Femur (tissue), 1 donor: ENCODE data around the gene EOLA1.
"Not testable (repeated sequence)": the region's sequence is repeated elsewhere in the genome, so short reads cannot be mapped to it uniquely, and the experiment has no call there.

Experiments
- DNase-seq: peaks from one replicate; pipeline ENCODE4 v3.0.0-alpha.2; 2017

Gene EOLA1

DNA sequence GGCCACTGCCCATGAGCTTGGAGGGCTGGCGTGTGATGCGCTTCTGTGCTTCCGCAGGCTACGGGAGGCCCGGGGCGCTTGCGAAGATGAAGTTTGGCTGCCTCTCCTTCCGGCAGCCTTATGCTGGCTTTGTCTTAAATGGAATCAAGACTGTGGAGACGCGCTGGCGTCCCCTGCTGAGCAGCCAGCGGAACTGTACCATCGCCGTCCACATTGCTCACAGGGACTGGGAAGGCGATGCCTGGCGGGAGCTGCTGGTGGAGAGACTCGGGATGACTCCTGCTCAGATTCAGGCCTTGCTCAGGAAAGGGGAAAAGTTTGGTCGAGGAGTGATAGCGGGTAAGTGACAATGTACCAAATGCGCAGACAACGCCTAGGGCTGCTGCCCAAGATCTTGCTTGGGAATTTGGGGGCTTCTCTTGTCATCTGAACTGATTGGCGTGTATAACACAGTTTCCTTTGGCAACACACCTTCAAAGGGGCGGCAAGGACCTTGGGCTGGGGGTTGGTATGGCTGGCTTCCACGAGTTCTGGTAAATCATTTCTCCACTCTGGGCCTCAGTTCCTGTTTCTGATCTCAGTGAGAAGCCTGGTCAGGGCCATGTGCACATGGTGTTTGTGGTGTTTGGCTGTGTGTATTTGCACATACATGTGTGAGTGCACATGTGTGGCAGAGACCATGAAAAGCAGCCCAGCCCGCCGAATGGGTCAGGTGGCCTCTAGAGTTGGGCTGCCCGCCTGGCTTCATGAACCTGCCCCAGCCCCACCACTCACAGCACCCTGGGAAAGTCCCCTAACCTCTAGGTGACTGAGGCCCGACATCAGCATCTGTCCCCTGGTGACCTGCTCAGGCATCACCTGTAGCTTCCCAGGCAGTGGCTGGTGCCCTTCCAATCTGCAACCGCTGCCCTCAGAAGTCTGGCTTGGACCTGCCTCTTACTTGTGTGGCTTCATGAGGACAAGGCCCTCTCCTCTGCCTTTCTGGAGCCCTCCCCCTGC is 5.0 kb downstream of the EOLA1 start:
- DNase-seq = not testable (repeated sequence)

DNA sequence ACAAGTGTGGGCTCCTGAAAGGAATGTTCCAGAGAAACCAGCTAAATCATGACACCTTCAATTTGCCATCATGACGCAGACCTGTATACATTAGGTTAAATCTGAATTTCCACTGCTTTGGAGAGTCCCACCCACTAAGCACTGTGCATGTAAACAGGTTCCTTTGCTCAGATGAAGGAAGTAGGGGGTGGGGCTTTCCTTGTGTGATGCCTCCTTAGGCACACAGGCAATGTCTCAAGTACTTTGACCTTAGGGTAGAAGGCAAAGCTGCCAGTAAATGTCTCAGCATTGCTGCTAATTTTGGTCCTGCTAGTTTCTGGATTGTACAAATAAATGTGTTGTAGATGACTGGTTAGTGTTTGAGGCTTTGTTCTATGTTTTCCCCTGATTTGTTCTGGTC is 6.2 kb downstream of the EOLA1 start:
- DNase-seq = not testable (repeated sequence)

DNA sequence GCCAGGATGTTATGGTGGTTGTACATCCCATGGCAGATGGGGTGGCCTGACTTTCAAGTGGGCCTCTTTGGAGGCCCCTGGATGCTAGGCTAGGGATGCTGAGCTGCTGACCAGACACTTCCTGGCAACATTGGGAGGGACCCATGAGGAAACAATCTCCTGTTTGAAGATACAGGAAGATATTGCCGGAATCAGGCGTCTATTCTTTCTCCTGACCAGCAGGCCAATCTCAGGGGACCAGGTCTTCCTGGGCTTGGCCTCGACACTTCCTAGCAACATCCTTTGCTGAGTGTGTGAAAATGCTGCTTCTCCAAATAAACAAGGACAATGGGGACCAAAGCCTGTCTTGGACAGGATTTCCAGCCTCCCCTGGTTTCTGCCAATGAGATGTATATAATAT is 7.0 kb downstream of the EOLA1 start:
- DNase-seq = not testable (repeated sequence)

DNA sequence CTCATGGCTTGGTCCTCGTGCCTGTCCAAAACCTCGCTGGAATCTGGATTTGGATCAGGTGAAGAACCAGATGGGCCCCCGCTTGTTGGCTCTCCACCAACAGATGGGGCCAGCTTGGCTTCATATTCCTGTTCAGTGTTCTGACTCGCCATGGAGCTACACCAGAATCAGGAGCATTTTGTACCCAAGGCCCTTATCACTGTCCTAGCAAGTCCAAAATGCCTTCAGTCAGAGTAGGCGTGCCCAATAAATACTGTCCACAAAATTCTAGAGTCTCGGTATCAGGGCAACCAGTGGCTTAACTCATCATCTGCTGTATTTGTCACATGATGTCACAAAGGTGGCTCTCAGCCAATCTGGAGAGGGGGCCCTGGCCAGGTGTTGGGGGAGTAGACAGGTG is 8.9 kb downstream of the EOLA1 start, which contains the start of gene HSFX3:
Gene HSFX3 (minus strand): TSS at position 224 of the 400 bp plus-strand sequence. CDS start 72 bp downstream, at position 152.
- not testable (repeated sequence) for DNase-seq

DNA sequence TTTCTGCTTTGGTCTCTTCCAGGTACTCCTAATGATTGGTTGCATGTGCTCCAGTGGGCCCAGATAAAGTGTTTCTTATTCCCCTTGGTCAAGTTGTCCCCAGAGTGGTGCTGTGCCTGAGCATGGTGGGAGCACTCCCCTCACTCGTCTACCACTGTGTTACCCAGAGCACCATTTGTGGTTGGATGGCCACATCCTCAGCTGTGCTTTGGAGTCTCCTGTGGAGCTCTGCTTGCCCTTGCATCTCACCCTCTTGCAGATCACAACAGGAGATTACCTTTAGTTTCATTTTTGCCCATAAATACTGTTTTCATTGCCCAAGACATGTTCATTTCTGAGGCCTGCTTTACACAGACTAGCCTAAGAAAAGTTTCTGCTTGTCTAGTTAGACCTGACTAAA is 9.6 kb downstream of the EOLA1 start:
- DNase-seq = not testable (repeated sequence)

DNA sequence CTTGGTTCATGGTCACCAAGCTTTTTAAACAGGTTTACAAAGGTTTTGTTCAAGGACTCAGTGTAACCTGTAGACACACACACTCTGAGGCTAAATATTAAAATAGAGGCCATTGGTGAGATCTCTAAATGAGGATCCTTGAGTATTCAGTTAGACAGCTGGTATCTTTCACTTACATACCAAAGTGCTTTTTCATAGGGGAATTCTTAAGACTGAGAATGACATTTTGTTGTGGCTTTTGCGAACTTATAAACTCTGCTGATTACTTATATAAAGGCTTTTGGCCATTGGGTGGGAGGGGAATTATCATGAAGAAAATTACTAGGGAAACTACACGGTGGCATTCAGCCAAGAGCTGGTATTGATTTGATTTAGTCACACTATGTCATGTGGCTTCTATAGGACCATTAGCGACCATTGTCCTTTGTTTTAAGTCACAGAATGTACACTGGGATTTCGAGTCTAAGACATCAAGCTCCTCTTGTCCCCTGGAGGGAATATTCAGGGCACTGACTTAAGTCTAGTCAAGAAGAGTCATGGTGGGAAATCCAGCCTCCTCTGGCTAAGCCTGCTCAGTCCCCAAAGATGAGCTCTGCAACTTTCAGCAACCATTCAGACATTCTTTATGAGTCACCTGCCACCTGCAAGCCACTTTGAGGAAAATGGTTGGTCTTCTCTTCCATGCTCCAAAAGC is 10.6 kb downstream of the EOLA1 start:
- not testable (repeated sequence) for DNase-seq

DNA sequence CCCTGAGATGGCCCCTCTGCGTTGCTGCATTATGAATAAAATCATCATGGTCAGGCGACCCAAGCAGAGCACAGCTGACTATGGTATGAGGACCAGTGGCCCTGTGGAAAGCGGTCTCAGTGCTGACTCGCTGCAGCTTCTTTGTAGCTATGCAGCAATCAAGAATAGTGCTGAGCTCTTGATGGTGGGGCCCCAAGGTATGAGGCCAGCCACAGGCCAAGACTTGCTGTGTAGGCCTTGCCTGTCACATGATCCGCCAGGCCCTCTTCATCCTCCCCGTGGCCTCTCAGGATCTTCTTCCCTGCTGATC is 11.1 kb downstream of the EOLA1 start:
- not testable (repeated sequence) for DNase-seq

DNA sequence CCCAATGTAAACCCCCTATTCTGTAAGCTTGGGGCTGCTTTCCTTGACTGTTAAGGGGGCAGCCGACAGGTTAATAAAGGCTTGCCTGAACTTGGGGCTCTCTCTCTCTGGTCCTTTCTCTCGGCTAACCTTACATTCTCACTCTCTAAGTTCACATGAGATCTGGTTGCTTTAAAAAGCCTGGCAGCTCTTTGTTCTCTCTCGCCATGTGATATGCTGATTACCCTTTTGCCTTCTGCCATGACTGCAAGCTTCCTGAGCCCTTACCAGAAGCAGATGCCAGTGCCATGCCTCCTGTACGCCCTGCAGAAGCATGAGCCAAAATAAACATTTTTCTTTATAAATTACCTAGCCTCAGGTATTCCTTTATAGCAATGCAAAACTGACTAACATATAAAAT is 14.4 kb downstream of the EOLA1 start:
- not testable (repeated sequence) for DNase-seq

DNA sequence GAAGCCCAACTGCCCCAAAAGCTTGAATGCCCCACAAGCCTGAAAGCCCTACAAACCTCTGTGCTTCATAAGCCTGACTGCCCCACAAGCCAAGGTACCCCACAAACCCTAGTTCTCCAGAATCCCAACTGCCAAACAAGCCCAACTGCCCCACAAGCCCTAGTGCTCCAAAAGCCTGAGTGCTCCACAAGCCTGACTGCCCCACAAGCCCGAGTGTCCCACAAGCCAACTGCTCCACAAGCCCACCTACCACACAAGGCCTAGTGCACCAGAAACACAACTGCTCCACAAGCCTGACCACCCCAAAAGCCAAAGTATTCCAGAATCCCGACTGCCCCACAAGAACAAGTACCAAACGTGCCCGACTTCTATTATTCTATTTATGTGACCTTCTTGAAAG is 22.5 kb downstream of the EOLA1 start:
- no peak for DNase-seq

DNA sequence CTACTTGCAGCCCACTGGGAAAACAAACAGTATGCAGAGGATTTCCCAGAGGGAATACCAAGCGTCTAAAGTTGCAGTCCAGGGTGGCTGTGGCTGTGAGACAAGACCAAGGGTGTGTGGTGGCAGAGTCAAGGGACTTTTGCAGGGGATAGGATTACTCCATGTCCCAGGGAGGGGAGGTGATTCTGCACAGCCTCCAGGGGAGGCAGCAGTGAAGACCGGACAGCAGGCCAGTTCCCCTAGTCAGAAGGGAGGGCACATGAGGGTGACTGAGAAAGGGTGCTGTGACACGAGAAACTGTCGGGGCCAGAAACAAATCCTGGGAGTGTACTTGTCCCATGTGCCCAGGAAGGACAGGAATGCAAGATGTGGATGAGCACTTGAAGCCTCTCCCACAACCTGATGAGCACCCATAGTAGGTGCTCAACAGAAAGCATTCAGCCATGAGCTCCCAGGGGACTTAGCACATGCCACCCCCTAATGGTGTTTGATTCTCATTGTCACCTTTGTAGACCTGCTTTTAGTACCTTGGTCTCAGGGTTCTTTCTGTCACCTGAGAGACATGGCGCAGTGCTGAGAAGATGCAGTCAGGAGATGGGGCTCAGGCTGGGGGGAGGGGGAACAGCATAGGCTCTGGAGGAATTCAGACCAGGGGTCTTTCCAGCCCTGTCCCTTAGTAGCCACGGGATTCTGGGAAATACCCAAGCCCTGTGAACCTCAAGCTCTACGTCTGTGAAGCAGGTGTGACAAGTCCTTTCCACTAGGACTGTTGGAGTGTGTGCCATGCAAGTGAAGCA is 27.0 kb downstream of the EOLA1 start:
- no peak for DNase-seq

DNA sequence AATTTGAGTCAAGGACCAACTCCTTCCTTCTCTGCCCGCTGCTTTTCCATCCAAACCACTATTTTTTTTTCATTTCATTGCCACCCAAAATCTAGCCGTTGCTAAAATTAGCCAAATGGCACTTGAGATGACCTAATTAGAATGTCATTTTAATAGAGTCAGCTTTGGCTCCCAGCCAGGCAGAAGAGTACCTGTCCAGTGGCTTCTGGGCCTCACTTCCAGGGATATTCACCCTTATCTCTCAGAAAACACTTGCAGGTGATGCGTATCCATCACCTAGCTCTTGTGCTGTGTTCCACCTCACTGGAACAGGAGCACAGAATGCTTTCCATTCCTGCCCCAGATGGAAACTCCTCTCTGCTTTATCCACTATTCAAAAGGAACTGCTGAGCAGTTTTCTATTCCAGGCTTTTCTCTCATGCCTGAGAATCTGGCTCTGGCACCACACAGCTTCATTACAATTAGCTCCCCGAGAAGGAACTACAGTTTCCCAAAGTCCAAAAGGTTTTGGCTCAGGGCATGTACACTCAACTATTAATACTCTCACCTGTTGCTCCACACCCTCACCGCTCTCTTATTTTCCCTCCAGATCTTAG is 28.0 kb downstream of the EOLA1 start:
- DNase-seq = no peak

DNA sequence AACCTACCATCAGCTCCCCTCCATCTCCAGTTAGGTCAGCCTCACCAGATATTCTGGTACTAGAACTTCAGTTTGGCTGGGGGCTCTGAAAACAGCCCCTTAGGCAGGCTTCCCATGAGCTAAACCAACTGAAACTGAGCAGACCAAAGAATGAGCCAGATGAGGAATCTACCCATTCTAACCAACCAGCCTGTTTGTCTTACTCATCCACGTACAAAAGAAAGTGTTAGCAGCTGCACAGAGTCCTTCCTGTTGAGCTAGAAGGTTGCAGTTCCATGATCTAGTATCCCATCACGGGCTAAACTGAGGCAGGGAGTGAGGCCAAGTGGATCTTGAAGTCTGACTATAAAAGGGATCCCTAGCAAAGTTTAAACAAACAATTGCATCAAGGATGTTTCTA is 29.0 kb downstream of the EOLA1 start:
- DNase-seq = no peak

DNA sequence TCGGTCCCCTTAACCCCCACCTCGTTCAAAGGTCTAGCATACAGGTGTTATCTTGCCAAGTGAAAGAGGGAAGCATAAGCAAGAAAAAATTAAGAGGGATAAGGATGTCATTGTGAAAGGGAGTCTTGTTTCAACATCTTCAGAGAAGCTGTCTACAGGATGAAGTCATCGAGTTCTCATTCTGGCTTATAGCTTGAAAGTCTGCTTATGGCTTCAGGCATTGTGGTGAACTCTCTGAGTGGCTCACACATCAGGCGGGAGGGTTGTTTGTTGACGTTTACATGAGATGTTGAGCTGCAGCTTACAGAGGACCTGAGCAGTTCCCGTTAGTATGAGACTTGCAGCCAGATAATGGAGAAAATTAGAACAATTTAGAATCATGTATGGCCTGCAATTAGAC is 29.9 kb downstream of the EOLA1 start:
- DNase-seq = no peak

DNA sequence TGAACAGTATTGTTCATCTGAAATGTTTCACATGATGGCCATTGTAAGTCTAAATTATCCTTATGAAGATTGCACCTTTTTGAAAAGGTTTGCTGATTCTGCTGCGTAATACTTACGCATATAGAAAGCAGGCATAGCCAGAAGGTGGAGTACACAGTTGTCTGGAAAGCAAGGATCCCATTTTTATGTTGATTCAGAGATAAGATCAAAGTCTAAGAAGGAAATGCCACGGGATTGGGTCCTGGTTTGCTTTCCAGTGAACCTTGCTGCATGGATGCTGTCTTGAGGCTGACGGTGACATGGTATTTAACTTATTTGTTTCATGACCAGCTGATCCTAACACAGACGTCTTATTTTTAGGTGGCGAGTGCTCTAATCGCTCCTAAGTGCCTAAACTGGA is 31.0 kb downstream of the EOLA1 start:
- DNase-seq = no peak

DNA sequence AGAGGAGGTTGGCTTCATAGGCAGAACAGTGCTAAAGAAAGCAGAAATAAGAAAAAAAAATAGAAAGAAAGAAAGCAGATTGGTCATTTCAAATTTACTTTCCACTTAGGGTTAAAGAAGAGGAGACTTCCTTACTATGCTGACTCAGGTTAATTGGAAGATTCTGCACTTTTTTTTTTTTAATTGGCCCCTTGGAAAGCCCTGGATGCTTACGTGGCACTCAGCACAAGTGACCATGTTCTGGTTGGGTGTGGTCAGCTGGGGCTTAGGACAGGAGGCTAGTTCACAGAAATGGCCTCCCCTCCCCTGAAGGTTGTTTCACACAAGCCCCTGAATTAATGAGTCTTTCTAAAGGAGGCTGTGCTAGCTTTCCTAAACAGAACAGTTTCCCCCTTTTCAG is 31.9 kb downstream of the EOLA1 start:
- no peak for DNase-seq

DNA sequence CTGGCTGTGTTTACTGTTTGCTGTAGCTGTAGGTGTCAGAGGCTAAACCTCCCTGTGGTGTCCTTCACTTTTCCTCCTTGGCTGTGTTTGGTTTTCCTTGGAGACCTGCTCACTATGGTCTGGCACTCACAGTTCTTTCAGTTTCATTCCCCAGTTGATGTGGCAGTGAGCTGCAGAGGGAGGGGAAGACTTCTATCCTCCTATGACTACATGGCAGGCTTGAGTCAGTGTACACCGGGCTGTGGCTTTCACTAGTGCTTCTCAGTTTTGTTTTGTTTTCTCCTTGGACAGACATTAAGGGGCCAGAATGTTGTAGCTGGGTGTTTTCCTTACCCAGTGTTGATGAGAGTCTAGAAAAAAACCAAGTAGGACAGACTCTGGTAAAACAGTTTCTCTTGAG is 32.6 kb downstream of the EOLA1 start:
- DNase-seq = not testable (repeated sequence)

DNA sequence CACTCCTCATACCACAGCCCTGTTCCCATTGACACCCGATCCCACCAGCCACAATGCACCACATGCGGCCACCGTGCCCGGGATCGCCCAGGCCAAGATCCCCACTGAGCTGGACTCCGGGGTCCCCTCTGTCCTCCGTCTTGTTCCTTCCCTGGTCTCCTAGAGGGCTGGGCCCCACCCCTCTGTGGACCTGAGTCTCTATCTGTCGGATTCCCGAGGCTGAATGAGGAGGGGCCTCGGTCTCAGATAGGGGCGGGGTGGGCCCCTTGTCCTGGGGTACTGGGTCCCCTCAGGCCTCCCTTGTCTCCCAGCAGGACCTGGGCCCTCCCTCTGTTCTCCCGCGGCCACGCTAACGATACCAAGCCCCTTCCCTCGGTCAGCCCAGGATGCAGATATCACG is 44.8 kb downstream of the EOLA1 start:
- DNase-seq = not testable (repeated sequence)

DNA sequence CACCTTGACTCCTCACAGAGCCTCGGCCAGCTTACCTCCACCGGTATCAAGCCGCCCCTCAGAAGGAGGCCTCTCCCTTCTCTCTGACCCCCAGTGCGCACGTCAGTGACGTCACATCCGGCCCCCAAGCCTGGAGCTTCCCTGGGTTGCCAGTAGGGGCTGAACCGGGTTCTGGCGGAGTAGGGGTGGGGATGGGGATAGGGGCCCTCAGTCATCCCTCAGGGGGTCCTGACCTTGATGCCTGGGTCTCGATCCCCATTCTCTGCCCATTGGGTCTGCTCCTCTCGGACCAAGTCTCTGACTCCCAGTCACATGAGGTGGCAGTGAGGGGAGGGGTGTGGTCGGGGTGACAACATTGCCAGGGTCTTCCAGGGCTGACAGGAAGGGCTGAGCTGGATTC is 46.5 kb downstream of the EOLA1 start, which contains the start of gene MAGEA9B:
Gene MAGEA9B (minus strand): TSS at position 101 of the 400 bp plus-strand sequence. CDS start 4,280 bp downstream, outside the sequence.
- not testable (repeated sequence) for DNase-seq

DNA sequence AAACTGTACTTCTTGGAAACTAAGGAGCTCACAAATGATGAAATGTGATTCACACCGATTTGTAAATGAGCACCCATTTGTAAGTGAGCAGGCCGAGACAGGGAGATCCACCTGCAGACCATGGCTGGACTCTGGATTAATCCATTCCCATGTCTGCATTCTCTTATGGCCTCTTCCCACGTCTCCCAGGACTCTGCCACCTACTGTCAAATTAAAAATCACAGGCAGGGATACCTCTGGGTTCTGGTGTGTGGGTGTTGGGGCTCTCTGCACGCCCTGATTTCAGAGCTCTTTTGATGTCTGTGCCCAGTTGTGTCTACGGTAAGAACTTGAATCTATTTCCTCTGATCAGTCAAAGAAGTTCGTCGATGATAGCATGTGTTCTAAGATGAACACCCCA is 50.2 kb downstream of the EOLA1 start:
- not testable (repeated sequence) for DNase-seq

DNA sequence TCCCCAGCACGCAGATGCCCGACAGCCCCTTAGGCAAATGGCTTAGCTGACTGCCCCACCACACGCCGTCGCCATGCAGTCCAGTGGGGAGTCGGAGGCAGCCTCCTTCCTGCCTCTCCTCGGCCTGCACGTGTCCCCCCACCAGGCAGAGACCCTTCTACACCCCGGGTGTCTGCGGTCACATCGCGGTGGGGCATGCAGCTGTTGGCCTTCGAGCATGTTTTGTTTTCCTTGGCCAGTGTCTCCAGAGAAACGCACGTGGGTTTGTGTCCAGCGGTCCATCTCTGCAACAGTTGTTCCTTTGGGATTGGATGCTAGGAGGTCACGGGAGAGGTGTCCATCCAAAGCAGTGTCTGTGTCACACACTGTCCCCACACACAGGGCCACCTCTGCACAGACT is 54.4 kb downstream of the EOLA1 start, which contains the start of gene HSFX2:
Gene HSFX2 (minus strand): TSS at position 101 of the 400 bp plus-strand sequence. CDS start 614 bp downstream, outside the sequence.
- not testable (repeated sequence) for DNase-seq

DNA sequence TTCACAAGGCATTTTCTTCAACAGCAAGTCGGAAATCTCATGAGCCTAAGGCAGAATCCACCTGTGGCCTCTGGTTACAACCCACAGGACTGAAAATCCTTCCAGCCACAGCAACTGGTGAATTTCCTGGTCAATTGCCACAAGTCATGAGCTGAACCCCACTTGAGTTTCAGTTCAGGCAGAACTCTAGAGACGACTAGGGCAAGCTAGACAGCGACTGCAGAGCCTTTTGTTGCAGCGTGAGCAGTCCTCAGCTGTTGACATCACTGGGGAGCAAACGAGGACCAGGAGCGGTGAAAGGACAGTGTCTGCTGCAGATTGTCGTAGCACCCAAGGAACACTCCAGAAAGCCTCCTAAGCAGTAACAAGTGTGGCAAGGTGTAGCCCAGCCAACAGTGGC is 55.1 kb downstream of the EOLA1 start:
- not testable (repeated sequence) for DNase-seq
